RPMI7951 (cell line): ENCODE results near the gene STAT2. TPM values are rescaled to one million over a fixed set of nuclear protein-coding genes. Genes with fewer than 3 reads are reported as not detected.
"Not testable (repeated sequence)": the region's sequence is repeated elsewhere in the genome, so short reads cannot be mapped to it uniquely, and the experiment has no call there.

Experiments
- DNase-seq: peaks from one replicate; pipeline ENCODE4 v3.0.0-alpha.2; 2012; ENCODE audit warnings: low read depth
- total RNA-seq: library from RNA; depleted of rRNA; stranded (reverse); fragments of >200 nt; shearing (Covaris generic); gene quantifications from 2 replicates; pipeline ENCODE4 v1.2.3, GENCODE V29; 2014

The STAT2 gene
- total RNA-seq, 1 experiment from 2014 or later: 56.0 TPM

- DNase-seq: no peak
Measured at GRCh38 chr12:56362130-56363059, 2.5 kb upstream of the STAT2 start, which contains the start of gene APOF. TSS of gene APOF (minus strand) at chr12:56362857. CDS start at chr12:56362745, 112 bp downstream.

DNA sequence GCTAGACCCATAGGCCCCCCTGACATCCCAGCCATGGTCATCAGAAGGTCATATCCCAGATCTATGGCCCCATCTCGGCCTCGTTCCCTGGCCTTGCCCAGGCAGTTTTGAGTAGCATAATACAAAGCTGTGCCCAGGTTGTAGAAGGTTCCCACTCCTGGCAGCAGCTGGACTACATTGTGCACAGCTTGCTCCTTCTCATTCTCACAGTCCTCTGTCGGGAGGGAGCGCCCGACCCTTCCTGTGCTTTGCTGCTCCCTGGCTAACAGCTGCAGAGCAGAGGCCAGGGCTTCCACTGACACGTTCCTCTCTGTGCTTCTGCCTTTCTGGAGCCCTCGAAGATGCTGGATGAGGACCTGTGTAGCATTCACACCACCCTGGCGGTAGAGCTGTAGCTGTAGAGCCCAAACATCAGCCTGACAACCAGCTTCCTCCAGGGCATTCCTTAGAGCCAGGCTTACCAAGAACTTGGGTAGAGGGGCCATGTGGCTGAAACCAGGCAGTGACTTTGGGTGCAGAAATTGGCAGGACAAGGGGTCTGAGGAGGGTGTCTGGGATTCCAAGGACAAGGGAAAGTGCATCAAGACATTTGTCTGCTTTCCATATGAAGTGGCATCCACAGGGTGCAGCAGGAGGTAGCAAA, 1.7 kb upstream of the STAT2 start:
- no peak for DNase-seq

DNA sequence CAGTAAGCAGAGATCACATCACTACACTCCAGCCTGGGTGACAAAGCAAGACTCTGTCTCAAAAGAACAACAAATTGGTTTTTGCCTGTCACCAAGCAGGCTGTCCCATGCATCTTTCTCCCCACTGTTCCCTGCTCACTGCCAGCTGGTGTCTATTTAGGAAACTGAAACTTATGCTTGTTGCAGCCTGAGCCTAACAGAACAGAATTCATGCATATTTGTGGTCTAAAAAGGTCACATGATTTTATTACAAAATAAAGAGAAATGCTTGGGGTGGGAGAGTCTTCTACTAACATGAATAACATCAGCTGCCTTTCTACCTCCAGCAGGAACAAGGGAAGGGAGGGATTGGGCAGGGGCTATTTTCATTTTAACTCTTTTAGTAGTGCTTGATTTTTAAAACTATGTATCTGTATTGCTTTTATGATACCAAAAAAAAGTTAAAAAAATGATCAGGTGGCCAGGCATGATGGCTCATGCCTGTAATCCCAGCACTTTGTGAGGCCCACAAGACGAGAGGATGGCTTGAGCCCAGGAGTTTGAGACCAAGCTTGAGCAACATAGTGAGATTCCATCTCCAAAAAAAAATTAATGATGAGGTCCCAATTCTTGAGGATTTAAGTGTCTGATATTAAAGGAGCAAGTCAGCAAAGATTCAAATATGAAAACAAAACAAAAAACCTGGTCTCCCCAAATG, 923 bp downstream of the STAT2 start:
- DNase-seq: peak; percentile 81

DNA sequence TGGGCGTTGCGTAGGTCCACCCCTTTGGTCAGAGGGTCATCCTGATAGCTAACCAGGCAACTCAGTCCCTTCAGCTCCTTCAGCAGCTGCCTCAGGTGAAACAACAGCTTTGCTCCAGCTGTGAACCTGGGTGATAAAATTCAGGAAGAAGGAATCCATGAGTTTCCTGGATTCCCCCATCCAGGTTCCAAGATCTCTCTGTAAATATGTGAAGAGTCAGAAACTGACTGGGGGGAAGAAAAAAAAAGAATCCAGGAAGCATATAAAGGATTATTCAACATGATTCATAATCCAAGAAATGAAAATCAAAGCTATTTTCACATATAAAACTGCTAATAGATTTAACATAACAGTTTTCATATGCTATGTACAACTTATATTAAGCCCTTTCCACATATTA, 8.6 kb downstream of the STAT2 start:
- DNase-seq: no peak

DNA sequence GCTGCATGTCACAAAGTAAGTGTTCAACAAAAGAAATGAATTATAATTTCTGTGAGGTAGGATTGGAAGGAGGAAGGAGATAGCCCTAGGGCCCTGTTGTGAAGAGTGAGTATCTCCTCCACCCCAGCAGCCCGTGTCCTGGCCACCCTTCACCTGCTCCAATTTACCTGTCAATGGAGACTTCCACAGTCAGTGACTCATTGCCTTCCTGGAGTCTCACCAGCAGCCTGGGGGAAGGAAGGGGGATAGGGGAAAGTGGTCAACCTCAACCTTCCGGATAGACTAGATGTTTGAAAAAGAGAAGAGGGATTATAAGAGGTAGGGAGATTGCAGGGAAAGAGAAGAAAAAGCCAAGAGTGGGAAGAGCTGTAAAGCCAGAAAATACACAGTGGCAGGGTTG, 9.2 kb downstream of the STAT2 start:
- no peak for DNase-seq

DNA sequence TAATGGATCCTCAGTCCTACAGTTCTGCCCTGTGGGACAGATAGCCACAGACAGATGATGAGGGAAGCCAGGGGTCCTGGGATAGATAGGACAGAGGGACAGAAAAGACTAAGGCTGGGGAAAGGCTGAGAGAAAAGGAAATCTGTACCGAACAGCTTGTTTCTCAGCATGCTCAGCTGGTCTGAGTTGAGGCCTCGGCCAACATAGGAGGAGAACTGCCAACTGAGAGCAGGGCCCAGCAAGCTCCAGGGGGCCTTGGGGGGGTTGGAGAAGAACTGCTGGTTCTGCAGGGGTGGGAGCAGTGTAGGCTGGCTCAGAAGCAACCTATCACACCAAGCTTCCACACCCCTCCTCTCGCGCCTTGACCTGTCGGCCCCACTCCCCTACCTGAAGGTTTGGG, 11.1 kb downstream of the STAT2 start:
- no peak for DNase-seq

- not testable (repeated sequence) for DNase-seq
Measured at GRCh38 chr12:56347255-56347654, 12.7 kb downstream of the STAT2 start.

GRCh38 chr12:56346675-56347074, 13.2 kb downstream of the STAT2 start:
- no peak for DNase-seq

DNA sequence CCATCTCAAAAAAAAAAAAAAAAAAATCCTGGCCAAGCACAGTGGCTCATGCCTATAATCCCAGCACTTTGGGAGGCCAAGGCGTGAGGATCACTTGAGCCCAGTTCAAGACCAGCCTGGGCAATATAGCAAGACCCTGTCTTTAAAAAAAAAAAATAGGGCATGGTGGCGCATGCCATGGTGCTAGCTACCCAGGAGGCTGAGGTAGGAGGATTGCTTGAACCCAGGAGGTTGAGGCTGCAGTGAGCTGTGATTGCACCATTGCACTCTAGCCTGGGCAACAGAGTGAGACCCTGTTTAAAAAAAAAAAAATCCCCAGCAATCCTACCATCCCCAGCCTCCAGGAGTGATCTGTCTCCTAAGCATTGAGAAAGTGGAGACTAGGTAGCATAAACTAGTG, 17.6 kb downstream of the STAT2 start:
- not testable (repeated sequence) for DNase-seq

- DNase-seq: no peak
Measured at GRCh38 chr12:56341616-56342015, 18.3 kb downstream of the STAT2 start.

GRCh38 chr12:56339158-56339422, 20.8 kb downstream of the STAT2 start:
- no peak for DNase-seq

DNA sequence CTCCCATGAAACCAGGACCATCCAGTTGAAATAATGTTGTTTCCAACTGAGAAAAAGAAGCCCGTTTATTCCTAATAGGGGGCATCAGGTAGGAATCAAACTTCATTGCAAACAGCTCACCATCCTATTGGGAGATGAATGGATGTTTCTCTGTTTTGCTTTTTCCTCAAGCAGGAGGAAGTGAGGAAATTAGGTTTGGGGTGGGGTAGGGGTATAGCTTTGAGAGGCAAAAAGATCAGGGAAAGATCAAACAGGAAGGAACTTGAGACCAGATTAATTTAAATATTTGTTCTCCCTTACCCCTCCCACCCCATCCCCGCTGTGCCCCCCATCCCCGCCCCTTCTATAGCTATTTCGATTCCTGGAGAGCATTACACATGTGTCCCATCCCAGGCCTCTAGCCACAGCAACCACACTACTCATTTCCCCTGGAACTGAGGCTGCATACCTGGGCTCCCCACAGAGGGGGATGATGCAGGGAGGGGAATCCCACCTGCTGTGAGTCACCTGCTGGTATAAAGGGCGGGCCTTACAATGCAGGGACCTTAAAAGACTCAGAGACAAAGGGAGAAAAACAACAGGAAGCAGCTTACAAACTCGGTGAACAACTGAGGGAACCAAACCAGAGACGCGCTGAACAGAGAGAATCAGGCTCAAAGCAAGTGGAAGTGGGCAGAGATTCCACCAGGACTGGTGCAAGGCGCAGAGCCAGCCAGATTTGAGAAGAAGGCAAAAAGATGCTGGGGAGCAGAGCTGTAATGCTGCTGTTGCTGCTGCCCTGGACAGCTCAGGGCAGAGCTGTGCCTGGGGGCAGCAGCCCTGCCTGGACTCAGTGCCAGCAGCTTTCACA, 21.4 kb downstream of the STAT2 start, which contains the start of gene IL23A:
Gene IL23A (plus strand): TSS at position 577 of the 850 bp plus-strand sequence. CDS start 161 bp downstream, at position 738.
- no peak for DNase-seq

GRCh38 chr12:56337753-56338251, 22.1 kb downstream of the STAT2 start:
- DNase-seq: no peak

DNA sequence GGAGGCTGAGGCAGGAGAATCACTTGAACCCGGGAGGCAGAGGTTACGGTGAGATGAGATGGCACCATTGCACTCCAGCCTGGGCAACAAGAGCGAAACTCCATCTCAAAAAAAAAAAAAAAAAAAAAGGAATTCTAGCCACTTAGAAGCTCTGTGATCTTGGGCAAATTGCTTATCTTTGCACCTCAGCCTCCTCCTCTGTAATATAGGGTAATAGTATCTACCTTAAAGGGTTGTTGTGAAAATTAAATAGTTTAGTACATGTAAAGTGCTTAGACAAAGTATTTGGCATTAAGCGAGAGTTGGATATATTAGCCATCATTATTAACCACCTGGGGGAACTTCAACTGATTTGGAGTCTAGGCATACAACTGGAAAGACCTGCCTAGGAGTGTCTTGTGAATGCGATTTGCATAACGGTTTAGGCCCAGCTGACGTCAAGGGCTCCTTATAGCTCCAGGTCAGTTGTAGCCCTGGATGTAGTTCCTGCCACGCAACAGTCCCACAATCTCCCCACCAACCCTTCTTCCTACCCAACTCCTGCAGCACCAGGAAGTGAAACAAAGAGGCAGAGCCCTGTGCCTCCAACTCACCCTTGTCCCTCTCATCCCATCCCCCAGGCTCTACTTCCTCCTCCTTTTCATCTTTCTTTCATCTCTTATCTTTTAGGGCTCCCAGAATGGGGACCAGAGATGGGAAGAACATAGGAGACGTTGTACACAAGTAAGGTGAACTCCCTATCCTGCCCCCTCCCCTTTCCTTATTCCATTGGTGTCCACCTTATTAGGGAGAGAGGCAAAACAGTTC, 23.3 kb downstream of the STAT2 start:
- DNase-seq: no peak

DNA sequence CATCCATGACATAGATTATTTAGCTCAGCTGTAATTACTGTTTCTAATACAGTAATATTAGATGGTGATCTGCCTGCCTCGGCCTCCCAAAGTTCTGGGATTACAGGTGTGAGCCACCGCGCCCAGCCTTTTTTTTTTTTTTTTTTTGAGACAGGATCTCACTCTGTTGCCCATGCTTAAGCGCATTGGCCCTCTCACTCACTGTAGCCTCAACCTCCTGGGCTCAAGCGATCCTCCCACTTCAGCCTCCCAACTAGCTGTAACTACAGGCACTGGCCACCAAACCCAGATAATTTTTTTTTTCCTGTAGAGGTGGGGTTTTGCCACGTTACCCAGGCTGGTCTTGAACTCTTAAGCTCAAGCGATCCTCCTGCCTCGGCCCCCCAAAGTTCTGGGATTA, 24.4 kb downstream of the STAT2 start:
- not testable (repeated sequence) for DNase-seq

GRCh38 chr12:56334490-56334793, 25.5 kb downstream of the STAT2 start:
- DNase-seq: no peak

DNA sequence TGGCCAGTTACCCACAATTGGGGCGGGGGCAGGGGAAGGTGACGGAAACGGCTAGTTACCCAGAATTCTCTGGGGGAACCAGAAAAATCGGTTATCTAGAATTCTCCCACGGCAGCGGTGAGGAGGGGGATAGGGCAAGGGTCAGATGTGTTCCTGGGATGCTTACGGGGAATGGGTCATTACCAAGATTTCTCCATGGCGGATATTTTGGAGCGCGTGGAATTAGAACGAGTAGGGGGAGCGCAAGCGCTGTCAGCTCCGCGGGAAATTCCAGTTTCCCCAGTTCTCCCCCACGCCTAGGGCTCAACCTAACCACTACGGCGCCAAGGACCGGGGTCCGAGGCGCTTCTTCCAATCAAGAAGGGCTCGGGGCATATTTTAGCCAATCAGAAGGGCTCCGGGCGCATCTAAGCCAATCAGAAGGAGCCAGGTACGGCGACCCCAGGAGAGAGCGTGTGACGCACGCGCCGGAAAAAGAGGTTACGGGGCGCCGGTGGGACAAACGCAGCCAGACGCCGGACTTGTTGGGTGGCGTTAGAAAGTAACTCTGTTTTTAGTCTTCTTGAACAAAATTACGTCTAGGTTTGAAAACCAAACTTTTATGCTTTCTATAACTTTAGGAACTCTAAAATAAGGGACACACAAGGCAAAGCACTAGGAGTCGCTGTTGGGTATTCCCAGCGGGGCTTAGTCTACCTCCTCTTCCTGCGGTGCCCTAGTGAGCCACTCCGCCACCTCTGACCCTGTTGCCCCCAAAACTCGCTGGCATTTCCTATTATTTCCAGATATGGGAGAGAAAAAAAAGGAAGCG, 26.0 kb downstream of the STAT2 start, which contains the start of gene PAN2:
Gene PAN2 (minus strand): TSS at position 322 of the 811 bp plus-strand sequence. CDS start 906 bp downstream, outside the sequence.
- peak; percentile 96 for DNase-seq

GRCh38 chr12:56333197-56333678, 26.7 kb downstream of the STAT2 start:
- DNase-seq: no peak

GRCh38 chr12:56332512-56333196, 27.3 kb downstream of the STAT2 start:
- DNase-seq: no peak
